Loucy (cell line): ENCODE measurements around the gene GRM7.

Source experiments
- EZH2phosphoT487 ChIP-seq: fragments of 200-600 bp; IDR thresholded peaks from 2 replicates; pipeline ENCODE4 v1.6.1; 2018; ENCODE audit warnings: antibody characterized with exemption, mild to moderate bottlenecking, moderate library complexity, borderline replicate concordance
- TF ChIP-seq, protein P1 (sequence below): fragments of 200-600 bp; sonication (generic); conservative IDR thresholded peaks from 2 replicates; pipeline ENCODE4 v1.5.1; 2014; ENCODE audit warnings: mild to moderate bottlenecking, antibody characterized with exemption, low read length

DNA sequence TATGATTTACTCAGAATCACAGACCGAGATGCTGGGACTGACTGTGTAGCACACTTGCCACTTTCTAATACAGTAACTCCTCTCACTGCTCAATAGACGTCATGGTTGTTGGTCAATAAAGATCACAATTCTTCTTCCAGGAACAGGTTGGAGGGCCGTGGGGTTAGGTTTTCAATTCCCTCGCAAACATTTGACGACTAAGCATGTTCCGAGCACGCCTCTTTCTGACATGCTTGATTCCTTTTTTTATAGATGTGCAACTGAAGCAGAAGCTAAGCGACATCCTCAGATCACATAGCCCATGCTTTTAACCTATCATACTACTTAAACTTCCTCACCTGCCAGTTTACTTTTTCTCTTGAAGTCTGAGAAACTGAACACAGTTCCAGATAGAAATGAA, 61.0 kb downstream of the GRM7 start:
- TF ChIP-seq EZH2phosphoT487: no peak
- TF ChIP-seq, protein P1, sequence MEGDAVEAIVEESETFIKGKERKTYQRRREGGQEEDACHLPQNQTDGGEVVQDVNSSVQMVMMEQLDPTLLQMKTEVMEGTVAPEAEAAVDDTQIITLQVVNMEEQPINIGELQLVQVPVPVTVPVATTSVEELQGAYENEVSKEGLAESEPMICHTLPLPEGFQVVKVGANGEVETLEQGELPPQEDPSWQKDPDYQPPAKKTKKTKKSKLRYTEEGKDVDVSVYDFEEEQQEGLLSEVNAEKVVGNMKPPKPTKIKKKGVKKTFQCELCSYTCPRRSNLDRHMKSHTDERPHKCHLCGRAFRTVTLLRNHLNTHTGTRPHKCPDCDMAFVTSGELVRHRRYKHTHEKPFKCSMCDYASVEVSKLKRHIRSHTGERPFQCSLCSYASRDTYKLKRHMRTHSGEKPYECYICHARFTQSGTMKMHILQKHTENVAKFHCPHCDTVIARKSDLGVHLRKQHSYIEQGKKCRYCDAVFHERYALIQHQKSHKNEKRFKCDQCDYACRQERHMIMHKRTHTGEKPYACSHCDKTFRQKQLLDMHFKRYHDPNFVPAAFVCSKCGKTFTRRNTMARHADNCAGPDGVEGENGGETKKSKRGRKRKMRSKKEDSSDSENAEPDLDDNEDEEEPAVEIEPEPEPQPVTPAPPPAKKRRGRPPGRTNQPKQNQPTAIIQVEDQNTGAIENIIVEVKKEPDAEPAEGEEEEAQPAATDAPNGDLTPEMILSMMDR: no peak
